GM18526 (cell line): Measurements from ENCODE around the gene PRB4.

Experiments
- POLR2A ChIP-seq: IDR thresholded peaks from 3 replicates; pipeline ENCODE4 v1.6.1; 2011; ENCODE audit not compliant: insufficient read length; ENCODE audit errors: extremely low read depth

The PRB4 gene

DNA sequence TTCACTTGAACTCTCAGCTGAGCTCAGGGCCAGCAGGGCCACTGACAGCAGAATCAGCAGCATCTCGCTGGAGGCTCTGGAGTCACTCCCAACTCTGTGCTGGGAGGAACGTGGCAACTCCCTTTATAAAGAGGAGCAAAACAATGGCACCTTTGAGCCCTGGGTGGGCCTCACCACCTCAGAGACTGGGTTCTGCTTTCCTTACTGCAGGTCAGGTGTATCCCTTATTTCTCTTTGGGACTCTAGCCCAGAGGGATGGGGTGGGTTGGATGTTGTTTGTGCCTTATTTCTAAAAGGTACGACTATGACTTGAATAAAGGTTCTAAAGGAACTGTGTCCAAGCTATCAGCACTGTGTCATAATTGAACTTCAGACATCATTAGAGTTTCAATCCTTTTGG is at the start of gene PRB4:
Gene PRB4 (minus strand): TSS at position 101 of the 400 bp plus-strand sequence. CDS start 38 bp downstream, at position 63.
- no peak for TF ChIP-seq POLR2A

DNA sequence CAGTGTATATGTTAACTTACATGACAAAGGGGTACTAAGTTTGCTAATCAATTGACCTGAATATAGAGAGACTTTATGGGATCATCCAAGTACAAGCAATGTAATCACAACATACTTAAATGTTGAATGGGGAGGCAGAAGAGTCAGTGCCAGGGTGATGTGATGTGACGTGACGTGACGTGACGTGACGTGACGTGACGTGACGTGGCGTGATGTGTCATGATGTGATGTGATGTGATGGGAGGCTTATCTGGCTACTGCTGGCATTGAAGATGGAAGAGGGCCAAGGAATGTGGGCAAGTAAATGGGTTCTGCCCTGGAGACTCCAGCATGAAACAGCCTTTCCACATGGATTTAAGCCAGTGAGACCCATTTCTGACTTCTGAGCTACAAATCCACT is 38.2 kb upstream of the PRB4 start:
- no peak for TF ChIP-seq POLR2A

- TF ChIP-seq POLR2A, result no peak
These were observed 37.6 kb upstream of the PRB4 start for GRCh38 chr12:11347810-11348209.

DNA sequence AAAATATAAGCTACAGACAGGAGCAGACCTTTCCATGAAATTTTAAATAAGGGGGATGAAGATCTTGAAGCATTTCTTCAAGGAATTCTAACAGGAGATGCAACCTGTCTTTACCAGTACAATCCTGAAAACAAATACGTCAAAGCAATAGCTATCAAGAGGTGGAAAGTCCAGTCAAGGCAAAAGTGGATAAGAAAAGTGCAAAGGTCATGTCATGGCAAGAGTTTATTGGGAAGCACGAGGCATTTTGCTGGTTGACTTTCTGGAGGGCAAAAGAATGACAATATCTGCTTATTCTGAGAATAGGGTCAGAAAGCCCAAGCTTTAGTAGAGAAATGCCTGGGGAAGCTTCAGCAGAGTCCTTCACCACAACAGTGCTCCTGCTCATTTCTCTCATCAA is 34.3 kb upstream of the PRB4 start:
- TF ChIP-seq POLR2A, result no peak

DNA sequence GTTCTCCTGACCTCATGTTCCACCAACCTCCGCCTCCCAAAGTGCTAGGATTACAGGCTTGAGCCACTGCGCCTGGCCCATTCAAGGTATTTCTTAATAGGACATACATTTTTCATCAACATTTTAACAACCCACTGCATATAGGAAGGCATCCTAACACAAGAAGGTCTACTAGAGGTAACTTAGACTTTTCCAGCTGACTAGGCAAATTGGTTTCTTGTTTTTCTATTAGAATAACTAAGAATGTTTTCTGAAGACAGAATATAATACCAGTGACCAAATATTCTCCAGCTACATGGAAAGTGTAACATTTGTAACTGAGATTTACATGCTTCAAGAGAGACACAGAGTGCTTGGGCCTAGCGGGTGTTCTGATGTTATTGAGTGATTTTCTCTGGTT is 14.2 kb upstream of the PRB4 start:
- no peak for TF ChIP-seq POLR2A

DNA sequence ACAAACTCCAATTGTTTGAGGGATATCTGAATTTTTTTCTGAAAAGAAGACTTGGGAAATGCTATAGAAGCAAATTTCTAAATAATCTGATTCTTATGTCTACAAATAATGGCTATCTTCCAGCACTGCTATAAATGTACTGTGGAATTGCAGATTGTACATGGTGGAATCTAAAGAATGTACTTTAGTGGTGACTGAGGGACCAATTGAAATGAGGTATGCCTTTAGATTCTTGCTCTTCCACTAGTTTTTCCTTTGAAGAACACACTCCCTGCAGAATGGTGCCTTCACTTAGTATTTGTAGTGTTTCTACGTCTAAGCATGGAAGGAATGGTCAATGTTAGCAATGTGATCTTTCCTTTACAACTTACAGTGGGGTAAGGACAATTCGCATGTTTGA is 11.7 kb upstream of the PRB4 start:
- no peak for TF ChIP-seq POLR2A

- no peak for TF ChIP-seq POLR2A
These were observed 3.1 kb downstream of the PRB4 start for GRCh38 chr12:11307143-11307542.

GRCh38 chr12:11273449-11273848 is 36.8 kb downstream of the PRB4 start:
- no peak for TF ChIP-seq POLR2A

GRCh38 chr12:11269607-11270006 is 40.6 kb downstream of the PRB4 start, which contains the start of gene PRB3:
Gene PRB3 (minus strand): TSS chr12:11269707. CDS start chr12:11269669, 38 bp downstream.
- TF ChIP-seq POLR2A, result no peak

- no peak for TF ChIP-seq POLR2A
These were observed 45.7 kb downstream of the PRB4 start for GRCh38 chr12:11264501-11264900.
